Endothelial cell (in vitro differentiated cells): ENCODE measurements around the gene MEX3B. TPM values are rescaled to one million over a fixed set of nuclear protein-coding genes. Genes with fewer than 3 reads are reported as not detected.
A peak's percentile ranks its signal among the peaks of the same experiment; 100 is the strongest.

ENCODE experiments used
- DNase-seq: peaks from one replicate; pipeline ENCODE4 v3.0.0; 2021; ENCODE audit warnings: low spot score
- H3K27ac Mint-ChIP-seq: one replicate; pipeline ENCODE4 v1.8.0; 2021; ENCODE audit warnings: mixed read lengths, inconsistent platforms; ENCODE audit not compliant: unreplicated experiment
- H3K27me3 Mint-ChIP-seq: one replicate; pipeline ENCODE4 v1.8.0; 2021; ENCODE audit warnings: mild to moderate bottlenecking, moderate library complexity, mixed read lengths, inconsistent platforms; ENCODE audit not compliant: unreplicated experiment
- H3K36me3 Mint-ChIP-seq: one replicate; pipeline ENCODE4 v1.8.0; 2021; ENCODE audit warnings: mild to moderate bottlenecking, low read depth, mixed read lengths, inconsistent platforms; ENCODE audit not compliant: unreplicated experiment
- H3K4me1 Mint-ChIP-seq: one replicate; pipeline ENCODE4 v1.8.0; 2021; ENCODE audit warnings: mild to moderate bottlenecking, mixed read lengths, inconsistent platforms; ENCODE audit not compliant: unreplicated experiment
- H3K4me3 Mint-ChIP-seq: one replicate; pipeline ENCODE4 v1.8.0; 2021; ENCODE audit warnings: mild to moderate bottlenecking, mixed read lengths, inconsistent platforms; ENCODE audit not compliant: unreplicated experiment
- H3K9me3 Mint-ChIP-seq: one replicate; pipeline ENCODE4 v1.8.0; 2021; ENCODE audit warnings: mixed read lengths, inconsistent platforms; ENCODE audit not compliant: unreplicated experiment
- long read RNA-seq: library from polyadenylated mRNA; unstranded; transcript quantifications from one replicate; pipeline ENCODE4 v2.0.0, GENCODE V29; 2020; ENCODE audit not compliant: unreplicated experiment
- total RNA-seq: library from RNA; stranded (reverse); fragmentation: NEBNext Ultra II Directional; extraction: Animal tissue kit (Norgen Biotek cat#: 25700); gene quantifications from one replicate; pipeline ENCODE4 v1.2.1, GENCODE V29; 2021; ENCODE audit not compliant: unreplicated experiment
- TF ChIP-seq, protein P1 (sequence below): fragments of 200-600 bp; sonication (generic); IDR thresholded peaks from one replicate; pipeline ENCODE4 v1.5.0; 2021; ENCODE audit warnings: antibody characterized with exemption; ENCODE audit not compliant: unreplicated experiment

Gene MEX3B
- 98.2 TPM for total RNA-seq
- long read RNA-seq, full-length matches to known transcripts, result 5 of 5 reads
- long read RNA-seq, partial matches to known transcripts, result 0 of 5 reads
- long read RNA-seq, other reads (novel, unspliced or antisense), result 0 of 5 reads

GRCh38 chr15:82045892-82046665, at the start of gene MEX3B:
MEX3B (minus strand) TSS chr15:82046018; CDS start chr15:82045705, 313 bp downstream.
- TF ChIP-seq, protein P1, sequence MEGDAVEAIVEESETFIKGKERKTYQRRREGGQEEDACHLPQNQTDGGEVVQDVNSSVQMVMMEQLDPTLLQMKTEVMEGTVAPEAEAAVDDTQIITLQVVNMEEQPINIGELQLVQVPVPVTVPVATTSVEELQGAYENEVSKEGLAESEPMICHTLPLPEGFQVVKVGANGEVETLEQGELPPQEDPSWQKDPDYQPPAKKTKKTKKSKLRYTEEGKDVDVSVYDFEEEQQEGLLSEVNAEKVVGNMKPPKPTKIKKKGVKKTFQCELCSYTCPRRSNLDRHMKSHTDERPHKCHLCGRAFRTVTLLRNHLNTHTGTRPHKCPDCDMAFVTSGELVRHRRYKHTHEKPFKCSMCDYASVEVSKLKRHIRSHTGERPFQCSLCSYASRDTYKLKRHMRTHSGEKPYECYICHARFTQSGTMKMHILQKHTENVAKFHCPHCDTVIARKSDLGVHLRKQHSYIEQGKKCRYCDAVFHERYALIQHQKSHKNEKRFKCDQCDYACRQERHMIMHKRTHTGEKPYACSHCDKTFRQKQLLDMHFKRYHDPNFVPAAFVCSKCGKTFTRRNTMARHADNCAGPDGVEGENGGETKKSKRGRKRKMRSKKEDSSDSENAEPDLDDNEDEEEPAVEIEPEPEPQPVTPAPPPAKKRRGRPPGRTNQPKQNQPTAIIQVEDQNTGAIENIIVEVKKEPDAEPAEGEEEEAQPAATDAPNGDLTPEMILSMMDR, result no peak
- peaks cover 13% of the 10 kb centered on the region for H3K27me3 Mint-ChIP-seq
- peaks cover 17% of the 10 kb centered on the region for H3K36me3 Mint-ChIP-seq

DNA sequence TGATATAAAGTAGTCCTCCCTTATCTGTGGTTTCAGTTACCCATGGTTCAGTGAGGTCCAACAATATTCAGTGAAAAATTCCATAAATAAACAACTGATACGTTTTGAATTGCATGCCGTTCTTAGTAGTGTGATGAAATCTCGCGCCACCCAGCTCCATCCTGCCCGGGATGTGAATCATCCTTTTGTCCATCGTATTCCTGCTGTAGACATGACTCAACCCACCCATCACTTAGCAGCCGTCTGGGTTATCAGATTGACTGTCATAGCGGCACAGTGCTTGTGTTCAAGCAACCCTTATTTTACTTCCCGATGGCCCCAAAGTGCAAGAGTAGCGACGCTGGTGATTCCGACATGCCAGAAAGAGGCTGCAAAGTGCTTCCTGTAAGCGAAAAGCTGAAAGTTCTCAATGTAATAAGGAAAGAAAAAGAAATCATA, 48.0 kb upstream of the MEX3B start:
- H3K9me3 Mint-ChIP-seq, result no peaks in the 10 kb centered on the region
- DNase-seq, result no peak
- H3K27ac Mint-ChIP-seq, result no peak overlapping the region
- H3K4me1 Mint-ChIP-seq, result no peaks in the 10 kb centered on the region
- H3K27me3 Mint-ChIP-seq, result no peaks in the 10 kb centered on the region
- no peaks in the 10 kb centered on the region for H3K36me3 Mint-ChIP-seq
- no peak overlapping the region for H3K4me3 Mint-ChIP-seq
- TF ChIP-seq, protein P1, result no peak

More at GRCh38 chr15:82045892-82046665, at the start of gene MEX3B:
- peak; percentile 94 for DNase-seq
- H3K4me1 Mint-ChIP-seq, result peaks cover 38% of the 10 kb centered on the region
- H3K9me3 Mint-ChIP-seq, result no peaks in the 10 kb centered on the region
- H3K27ac Mint-ChIP-seq, result peak within 1 kb of the TSS; percentile 94
- H3K4me3 Mint-ChIP-seq, result peak within 1 kb of the TSS; percentile 99

DNA sequence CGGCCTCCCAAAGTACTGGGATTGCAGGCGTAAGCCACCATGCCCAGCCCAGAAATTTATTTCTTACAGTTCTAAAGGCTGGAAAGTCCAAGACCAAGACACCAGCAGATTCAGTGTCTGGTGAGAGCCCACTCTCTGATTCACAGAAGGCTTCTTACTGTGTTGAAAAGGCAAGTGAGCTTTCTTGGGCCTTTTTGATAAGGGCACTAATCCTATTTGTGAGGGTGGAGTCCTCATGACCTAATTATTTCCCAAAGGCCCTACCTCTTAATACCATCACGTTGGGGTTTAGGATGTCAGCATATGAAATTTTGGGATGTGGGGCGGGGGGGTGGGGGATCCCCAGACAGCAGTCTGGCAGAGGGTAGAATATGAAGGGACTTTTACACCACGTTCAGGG, 47.5 kb upstream of the MEX3B start:
- DNase-seq, result no peak
- H3K27me3 Mint-ChIP-seq, result no peaks in the 10 kb centered on the region
- no peak overlapping the region for H3K4me3 Mint-ChIP-seq
- no peak overlapping the region for H3K27ac Mint-ChIP-seq
- no peaks in the 10 kb centered on the region for H3K36me3 Mint-ChIP-seq
- H3K9me3 Mint-ChIP-seq, result no peaks in the 10 kb centered on the region
- no peaks in the 10 kb centered on the region for H3K4me1 Mint-ChIP-seq
- TF ChIP-seq, protein P1, result no peak

DNA sequence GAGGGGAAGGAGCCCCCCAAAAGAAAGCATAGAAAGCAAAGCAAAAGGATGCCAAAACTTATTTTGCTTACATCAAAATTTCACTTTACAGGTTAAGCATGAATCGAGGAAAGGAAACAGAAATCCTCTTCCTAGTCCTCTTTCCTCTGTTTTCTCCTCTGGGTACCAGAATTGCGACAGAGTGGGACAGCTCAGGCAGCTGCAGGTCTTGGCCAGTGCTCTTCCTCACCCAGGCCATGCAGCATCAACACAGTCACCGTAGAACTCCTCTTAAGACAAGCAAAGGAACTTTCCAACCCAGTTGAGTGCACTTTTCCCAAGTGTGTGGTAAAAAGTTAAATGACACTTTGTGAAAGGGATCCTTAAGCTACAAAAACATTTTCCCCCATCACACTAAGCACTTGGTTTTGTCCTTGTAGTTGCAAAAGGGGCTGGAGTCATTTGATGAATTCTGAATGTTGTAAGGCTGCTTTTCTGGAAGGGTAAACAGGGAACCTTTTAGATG, 45.9 kb upstream of the MEX3B start:
- Mint-ChIP-seq H3K27me3 (no peaks in the 10 kb centered on the region), H3K36me3 (no peaks in the 10 kb centered on the region), H3K4me1 (no peaks in the 10 kb centered on the region), H3K9me3 (no peaks in the 10 kb centered on the region), H3K4me3 (no peak overlapping the region), H3K27ac (no peak overlapping the region)
- TF ChIP-seq, protein P1, result no peak
- no peak for DNase-seq
